ENCODE measurements around the gene TRIM73.
"Not testable (repeated sequence)": the region's sequence is repeated elsewhere in the genome, so short reads cannot be mapped to it uniquely, and the experiment has no call there.

GRCh38 chr7:75410823-75411173, 15.4 kb downstream of the TRIM73 start:
- not testable (repeated sequence) for TF ChIP-seq EZH2 (IDR thresholded peaks at IDR 0.05; ENCODE audit: borderline replicate concordance, low read depth, low read length, poor library complexity, severe bottlenecking); CTCF (conservative IDR thresholded peaks at IDR 0.05; ENCODE audit: low read depth, low read length)

Measured in A673 (cell line).